ENCODE measurements around the gene RNU6-7.

RNU6-7 gene

GRCh38 chr14:32201816-32202490, at the start of gene RNU6-7:
RNU6-7 (plus strand) TSS chr14:32202045.
- no peak for TF ChIP-seq GATA3 (IDR thresholded peaks at IDR 0.05; ENCODE audit: low read depth, low read length)
- no peak; the same call in 1 of the 2 replicates for TF ChIP-seq GATA2 (IDR thresholded peaks at IDR 0.05; ENCODE audit: low read depth, low read length)

GRCh38 chr14:32166029-32166428, 35.8 kb upstream of the RNU6-7 start:
- TF ChIP-seq GATA2 (IDR thresholded peaks at IDR 0.05; ENCODE audit: low read depth, low read length) (no peak), GATA3 (IDR thresholded peaks at IDR 0.05; ENCODE audit: low read depth, low read length) (no peak)

GRCh38 chr14:32166924-32167323, 34.9 kb upstream of the RNU6-7 start:
- no peak for TF ChIP-seq GATA3 (IDR thresholded peaks at IDR 0.05; ENCODE audit: low read depth, low read length)
- no peak for TF ChIP-seq GATA2 (IDR thresholded peaks at IDR 0.05; ENCODE audit: low read depth, low read length)

GRCh38 chr14:32167907-32168306, 33.9 kb upstream of the RNU6-7 start:
- TF ChIP-seq GATA3 (IDR thresholded peaks at IDR 0.05; ENCODE audit: low read depth, low read length), result no peak
- TF ChIP-seq GATA2 (IDR thresholded peaks at IDR 0.05; ENCODE audit: low read depth, low read length), result no peak

- TF ChIP-seq GATA3 (IDR thresholded peaks at IDR 0.05; ENCODE audit: low read depth, low read length), result no peak
- no peak for TF ChIP-seq GATA2 (IDR thresholded peaks at IDR 0.05; ENCODE audit: low read depth, low read length)
Observed at GRCh38 chr14:32169191-32169590, 32.7 kb upstream of the RNU6-7 start.

- TF ChIP-seq GATA3 (IDR thresholded peaks at IDR 0.05; ENCODE audit: low read depth, low read length), result no peak
- TF ChIP-seq GATA2 (IDR thresholded peaks at IDR 0.05; ENCODE audit: low read depth, low read length), result no peak
Observed at GRCh38 chr14:32171469-32171868, 30.4 kb upstream of the RNU6-7 start.

GRCh38 chr14:32183151-32184058, 18.4 kb upstream of the RNU6-7 start:
- no peak for TF ChIP-seq GATA3 (IDR thresholded peaks at IDR 0.05; ENCODE audit: low read depth, low read length)
- TF ChIP-seq GATA2 (IDR thresholded peaks at IDR 0.05; ENCODE audit: low read depth, low read length), result no peak

- TF ChIP-seq GATA3 (IDR thresholded peaks at IDR 0.05; ENCODE audit: low read depth, low read length) (no peak), GATA2 (IDR thresholded peaks at IDR 0.05; ENCODE audit: low read depth, low read length) (no peak)
Observed at GRCh38 chr14:32185097-32185496, 16.7 kb upstream of the RNU6-7 start.

- TF ChIP-seq GATA2 (IDR thresholded peaks at IDR 0.05; ENCODE audit: low read depth, low read length) (no peak), GATA3 (IDR thresholded peaks at IDR 0.05; ENCODE audit: low read depth, low read length) (no peak)
Observed at GRCh38 chr14:32186248-32186647, 15.6 kb upstream of the RNU6-7 start.

- TF ChIP-seq GATA3 (IDR thresholded peaks at IDR 0.05; ENCODE audit: low read depth, low read length) (no peak), GATA2 (IDR thresholded peaks at IDR 0.05; ENCODE audit: low read depth, low read length) (no peak)
Observed at GRCh38 chr14:32189811-32190210, 12.0 kb upstream of the RNU6-7 start.

- TF ChIP-seq GATA2 (IDR thresholded peaks at IDR 0.05; ENCODE audit: low read depth, low read length) (no peak), GATA3 (IDR thresholded peaks at IDR 0.05; ENCODE audit: low read depth, low read length) (no peak)
Observed at GRCh38 chr14:32190673-32191072, 11.2 kb upstream of the RNU6-7 start.

- TF ChIP-seq GATA2 (IDR thresholded peaks at IDR 0.05; ENCODE audit: low read depth, low read length) (peak; percentile 72), GATA3 (IDR thresholded peaks at IDR 0.05; ENCODE audit: low read depth, low read length) (peak; percentile 79)
Observed at GRCh38 chr14:32192712-32193373, 9.0 kb upstream of the RNU6-7 start.

GRCh38 chr14:32193532-32193931, 8.3 kb upstream of the RNU6-7 start:
- TF ChIP-seq GATA2 (IDR thresholded peaks at IDR 0.05; ENCODE audit: low read depth, low read length), result no peak
- no peak for TF ChIP-seq GATA3 (IDR thresholded peaks at IDR 0.05; ENCODE audit: low read depth, low read length)

GRCh38 chr14:32195636-32196035, 6.2 kb upstream of the RNU6-7 start:
- TF ChIP-seq GATA3 (IDR thresholded peaks at IDR 0.05; ENCODE audit: low read depth, low read length), result no peak
